HG03039 (cell line): ENCODE results near the gene LRP11.
"Not testable (repeated sequence)": the region's sequence is repeated elsewhere in the genome, so short reads cannot be mapped to it uniquely, and the experiment has no call there.

Experiments
- ATAC-seq: cut with Tn5 transposase; IDR thresholded peaks from one replicate; pipeline ENCODE4 v1.9.1; 2021; ENCODE audit warnings: mild to moderate bottlenecking, moderate library complexity; ENCODE audit not compliant: unreplicated experiment

Gene LRP11

GRCh38 chr6:149863698-149864577, at the start of gene LRP11:
LRP11 (minus strand) TSS chr6:149864359; CDS start chr6:149864020, 339 bp downstream.
- peak; percentile 84 for ATAC-seq

DNA sequence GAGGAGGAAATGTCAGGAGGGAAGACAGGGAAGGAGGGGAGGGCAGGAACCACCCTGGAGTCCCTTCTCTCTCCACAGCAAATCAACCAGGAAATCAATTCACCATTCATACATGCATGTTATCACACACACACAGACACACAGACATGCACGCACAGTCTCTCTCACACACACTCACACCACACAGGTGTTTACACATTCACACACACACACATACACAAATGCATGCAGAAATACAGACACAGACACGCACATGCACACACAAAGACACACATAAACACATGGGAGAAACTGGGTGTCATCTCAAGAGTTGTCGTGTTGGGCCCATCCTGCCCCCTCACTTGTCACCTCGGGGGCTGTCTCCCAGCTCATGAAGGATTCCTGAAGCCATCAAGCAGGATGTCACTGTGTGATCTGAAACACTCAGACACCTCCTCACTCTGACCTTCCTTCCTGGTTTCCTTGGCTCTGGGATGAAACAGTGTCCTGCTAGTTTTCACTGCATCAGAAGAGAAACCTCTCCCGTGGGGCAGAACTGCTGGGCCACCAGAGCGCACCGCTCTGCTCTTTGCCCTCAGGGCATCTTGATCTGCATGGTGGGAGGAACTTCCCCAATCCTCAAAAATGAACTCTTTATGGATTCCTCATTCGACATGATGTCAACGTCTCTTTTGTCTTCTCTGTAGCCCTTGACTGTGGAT, 49.5 kb upstream of the LRP11 start:
- no peak for ATAC-seq

GRCh38 chr6:149913085-149913484, 48.9 kb upstream of the LRP11 start:
- ATAC-seq = no peak

GRCh38 chr6:149912680-149913079, 48.5 kb upstream of the LRP11 start:
- not testable (repeated sequence) for ATAC-seq

DNA sequence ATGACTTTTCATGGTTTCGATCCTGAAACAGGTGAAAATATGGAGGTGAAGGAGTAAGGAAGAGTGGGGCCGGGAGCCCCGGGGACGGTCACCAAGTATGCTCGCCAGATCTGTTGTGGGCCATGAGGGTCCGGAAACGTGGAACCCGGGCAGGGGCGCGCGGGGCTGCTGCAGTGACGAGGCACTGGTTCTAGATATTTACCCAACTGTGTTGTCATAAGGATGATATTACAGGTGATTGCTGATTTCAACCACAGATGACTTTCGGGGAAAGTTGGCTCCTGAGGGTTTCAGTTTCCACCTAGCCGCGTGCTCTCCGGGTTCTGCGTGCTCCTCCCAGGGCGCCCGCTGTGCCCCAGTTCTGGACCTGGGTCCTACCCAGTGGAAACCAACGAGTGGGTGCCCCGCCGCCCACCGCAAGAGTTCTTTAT, 46.6 kb upstream of the LRP11 start:
- ATAC-seq = no peak

DNA sequence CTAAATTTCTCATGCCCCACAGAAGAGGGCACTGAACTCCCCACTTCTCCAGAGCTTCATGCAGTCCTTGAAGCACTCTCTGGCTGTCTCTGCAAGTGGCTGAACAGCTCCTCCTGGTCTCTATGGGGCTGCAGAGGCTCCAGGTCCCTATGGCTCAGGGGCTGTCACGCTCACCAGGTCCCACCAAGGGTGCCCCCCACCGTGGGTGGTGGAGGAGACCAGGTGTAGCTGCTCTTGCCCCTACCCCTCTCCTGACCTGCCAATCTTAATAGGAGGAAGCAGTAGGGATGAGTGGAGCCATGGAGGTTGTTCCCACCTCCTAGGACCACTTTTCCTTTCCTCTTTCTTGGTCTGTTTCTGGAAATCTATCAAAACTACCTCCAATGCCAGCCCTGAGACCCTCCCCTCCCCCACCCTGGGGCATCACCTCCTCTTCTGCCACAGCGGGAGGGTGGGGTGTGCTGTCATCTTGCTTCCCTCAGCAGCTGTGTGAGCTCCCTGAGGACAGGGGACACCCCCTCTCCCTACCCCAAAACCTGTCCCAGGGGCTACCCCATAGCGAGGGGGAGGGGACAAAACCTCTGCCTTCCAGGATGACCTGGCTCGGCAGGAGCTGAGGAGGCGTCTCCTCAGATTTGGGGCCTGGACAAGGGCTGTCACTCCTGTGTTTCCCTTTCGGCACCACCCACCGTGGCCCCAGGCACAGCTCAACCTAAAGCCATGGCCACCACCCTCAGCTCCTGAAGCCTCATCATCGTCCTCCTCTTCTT, 45.7 kb upstream of the LRP11 start:
- no peak for ATAC-seq

DNA sequence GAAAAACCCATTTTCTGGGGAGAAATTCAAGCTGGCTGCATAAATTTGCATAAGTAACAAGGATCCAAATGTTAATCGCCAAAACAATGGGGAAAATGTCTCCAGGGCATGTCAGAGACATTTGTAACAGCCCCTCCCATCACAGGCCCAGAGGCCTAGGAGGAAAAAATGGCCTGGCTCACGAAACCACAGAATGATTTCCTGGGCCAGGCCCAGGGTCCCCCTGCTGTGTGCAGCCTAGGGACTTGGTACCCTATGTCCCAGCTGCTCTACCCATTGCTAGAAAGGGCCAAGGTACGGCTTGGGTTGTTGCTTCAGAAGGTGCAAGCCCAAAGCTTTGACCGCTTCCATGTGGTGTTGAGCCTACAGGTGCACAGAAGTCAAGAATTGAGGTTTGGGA, 44.3 kb upstream of the LRP11 start:
- ATAC-seq = not testable (repeated sequence)

DNA sequence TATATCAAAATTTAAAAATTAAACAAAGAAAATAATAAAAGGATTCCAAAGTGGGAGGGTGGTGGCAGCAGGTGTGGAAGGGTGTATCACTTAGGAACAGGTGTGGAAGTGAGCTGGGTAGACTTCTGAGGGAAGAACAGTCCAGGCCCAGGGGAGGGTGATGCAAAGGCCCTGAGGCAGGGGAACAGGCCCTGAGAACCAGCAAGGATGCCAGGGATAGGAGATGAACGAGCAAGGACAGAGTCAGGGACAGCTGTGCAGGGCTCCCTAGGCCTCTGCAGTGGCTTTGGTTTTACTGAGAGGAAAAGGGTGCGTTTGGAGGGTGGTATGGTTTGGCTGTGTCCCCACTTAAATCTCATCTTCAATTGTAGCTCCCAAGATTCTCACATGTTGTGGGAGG, 43.2 kb upstream of the LRP11 start:
- no peak for ATAC-seq

GRCh38 chr6:149906405-149906804, 42.2 kb upstream of the LRP11 start:
- ATAC-seq = no peak

DNA sequence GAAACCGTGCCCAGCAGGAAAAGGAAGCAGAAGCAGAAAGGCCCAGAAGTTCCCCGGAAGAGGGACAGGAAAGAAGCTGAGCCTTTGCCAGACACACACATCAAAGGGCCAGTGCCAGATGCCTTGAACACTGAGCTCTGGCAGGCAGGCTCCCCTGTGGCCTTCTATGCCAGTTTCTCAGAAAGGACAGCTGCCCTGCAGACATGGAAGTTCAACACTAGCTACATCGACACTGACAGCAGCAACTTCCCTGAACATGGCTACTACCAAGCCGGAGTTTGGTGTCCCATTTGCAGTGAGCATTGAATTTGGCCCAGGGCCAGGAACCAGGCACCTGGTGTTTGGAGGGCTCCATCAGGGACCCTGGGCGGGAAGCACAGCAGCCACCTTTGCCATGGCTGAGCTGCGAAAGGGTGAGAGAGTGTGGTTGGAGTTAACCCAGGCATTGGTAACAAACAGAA, 41.8 kb upstream of the LRP11 start:
- ATAC-seq = no peak

DNA sequence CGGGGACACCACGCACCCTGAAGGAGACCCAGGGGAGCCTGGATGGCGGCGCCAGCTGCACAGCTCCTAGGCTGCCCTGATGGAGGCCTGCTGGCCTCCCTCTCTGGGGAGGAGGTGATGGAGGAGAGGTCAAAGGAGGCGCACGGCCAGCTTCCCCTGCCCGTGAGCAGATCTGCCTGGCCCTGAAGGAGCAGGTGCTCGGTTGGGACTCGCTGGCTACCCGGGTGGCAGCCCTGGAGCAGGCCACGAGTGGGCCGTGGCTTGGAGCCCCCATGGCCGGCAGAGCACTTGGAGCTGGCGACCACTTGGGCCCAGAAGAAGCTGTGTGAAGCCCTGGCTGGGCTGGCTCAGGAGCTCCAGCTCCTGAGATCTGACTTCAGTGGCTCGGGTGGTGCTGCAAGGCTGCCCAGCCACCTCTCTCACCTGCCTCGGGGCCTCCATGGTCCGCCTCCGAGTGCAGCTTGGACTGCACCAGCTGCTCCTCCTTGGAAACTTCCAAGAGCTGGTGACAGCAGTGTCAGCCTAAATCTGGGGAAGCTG, 41.3 kb upstream of the LRP11 start:
- ATAC-seq = no peak

GRCh38 chr6:149904661-149905370, 40.7 kb upstream of the LRP11 start:
- ATAC-seq = no peak

GRCh38 chr6:149903938-149904611, 39.9 kb upstream of the LRP11 start:
- ATAC-seq = no peak

DNA sequence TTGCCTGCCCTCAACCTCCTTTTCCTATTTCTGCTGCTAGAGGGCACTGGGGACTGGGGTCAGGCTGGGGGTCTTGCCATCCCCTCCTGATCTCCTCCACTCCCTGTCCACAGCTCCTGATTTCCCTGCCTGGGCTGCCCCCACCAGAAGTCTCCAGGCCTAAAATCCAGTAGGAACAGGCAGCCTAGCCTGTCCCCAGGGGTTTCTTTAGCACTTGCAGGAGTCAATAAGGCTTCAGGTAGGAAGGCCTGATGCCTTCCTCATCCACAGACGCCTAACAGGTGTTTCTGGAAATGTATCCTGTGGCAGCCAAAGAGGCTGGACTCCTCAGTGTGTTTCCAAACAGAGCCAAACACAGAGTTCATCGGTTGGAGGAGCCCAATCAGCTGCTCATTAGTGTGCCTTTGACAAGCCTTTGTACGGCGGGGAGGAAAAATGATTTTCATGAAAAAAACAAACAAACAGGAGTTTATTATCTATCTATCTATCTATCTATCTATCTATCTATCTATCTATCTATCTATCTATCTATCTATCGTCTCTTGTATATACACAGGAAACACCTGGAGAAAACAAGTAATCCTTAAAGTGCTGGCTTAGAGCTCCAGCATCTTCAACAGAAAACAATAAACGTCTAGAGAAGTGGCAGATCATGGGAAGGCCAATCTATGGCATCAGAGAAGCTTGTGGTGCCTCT, 37.4 kb upstream of the LRP11 start:
- no peak for ATAC-seq

GRCh38 chr6:149900620-149901443, 36.7 kb upstream of the LRP11 start:
- no peak for ATAC-seq

DNA sequence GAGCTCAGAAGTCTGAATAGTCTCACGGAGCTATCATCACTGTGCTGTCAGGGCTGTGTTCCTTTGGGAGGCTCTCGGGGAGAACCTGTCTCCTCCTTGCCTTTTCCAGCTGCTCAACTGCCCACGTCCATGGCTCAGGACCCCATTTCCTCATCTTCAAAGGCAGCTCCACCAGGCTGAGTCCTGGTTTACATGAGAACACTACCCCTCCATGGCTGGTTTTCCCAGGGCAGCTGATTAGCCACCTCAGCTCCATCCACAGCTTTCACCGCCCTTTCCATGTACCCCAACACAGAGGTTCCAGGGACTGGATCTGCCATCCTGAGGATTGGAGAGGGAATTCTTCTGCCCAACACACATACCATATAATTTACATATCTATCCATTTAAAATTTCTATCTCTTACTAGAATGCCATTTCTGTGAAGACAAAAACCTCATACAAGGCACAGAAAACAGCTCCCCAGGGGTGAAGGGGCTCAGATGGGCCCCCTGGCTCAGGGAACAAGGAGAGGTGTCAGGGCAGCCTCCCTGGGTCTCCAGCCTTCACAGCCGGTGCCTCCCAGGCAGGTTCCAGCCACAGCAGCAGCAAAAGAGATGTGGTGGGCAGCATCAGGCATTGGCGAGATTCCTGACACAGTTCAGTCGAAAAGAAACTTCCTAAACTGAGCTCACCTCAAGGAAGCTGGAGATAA, 35.9 kb upstream of the LRP11 start:
- no peak for ATAC-seq

DNA sequence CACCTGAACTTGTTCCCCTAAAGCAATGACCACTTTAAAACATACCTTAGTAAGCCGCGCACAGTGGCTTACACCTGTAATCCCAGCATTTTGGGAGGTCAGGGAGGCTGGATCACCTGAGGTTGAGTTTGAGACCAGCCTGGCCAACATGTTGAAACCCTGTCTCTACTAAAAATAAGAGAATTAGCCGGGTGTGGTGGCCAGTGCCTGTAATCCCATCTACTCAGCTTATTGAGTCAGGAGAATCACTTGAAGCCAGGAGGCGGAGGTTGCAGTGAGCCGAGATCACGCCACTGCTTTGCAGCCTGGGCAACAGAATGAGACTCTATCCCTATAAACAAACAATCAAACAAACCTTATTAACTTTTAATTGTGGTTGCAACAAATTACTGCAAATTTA, 35.3 kb upstream of the LRP11 start:
- no peak for ATAC-seq

GRCh38 chr6:149898966-149899365, 34.8 kb upstream of the LRP11 start:
- ATAC-seq = no peak
